ENCODE data around the gene CHRNA1.

- no peak for TF ChIP-seq CTCF (IDR thresholded peaks at IDR 0.05; ENCODE audit: insufficient read depth, low read length, poor library complexity, severe bottlenecking)
- TF ChIP-seq EZH2phosphoT487 (conservative IDR thresholded peaks at IDR 0.05; ENCODE audit: low read length), result no peak
Measured at GRCh38 chr2:174791746-174792280, 27.5 kb upstream of the CHRNA1 start.

Measured in SU-DHL-6 (cell line).